PC-9 (cell line): ENCODE measurements around the gene COTL1. TPM values are rescaled to one million over a fixed set of nuclear protein-coding genes. Genes with fewer than 3 reads are reported as not detected.

Source experiments
- BruUV-seq: library from RNA; stranded (reverse); fragments of 400-500 nt; replicated peaks from 2 replicates; lab custom pipeline; 2021; lab: Mats Ljungman, UMichigan
- CTCF ChIA-PET: fragments of 300-600 bp; sonication (Branson Sonifier 250); formaldehyde crosslinking; loops from one replicate; lab custom pipeline; 2022; ENCODE audit warnings: antibody characterized with exemption; lab: Charles Lee
- POLR2A ChIA-PET: fragments of 300-600 bp; sonication (Branson Sonifier 250); formaldehyde crosslinking; loops from one replicate; lab custom pipeline; 2022; ENCODE audit warnings: antibody characterized with exemption; ENCODE audit not compliant: unreplicated experiment; lab: Charles Lee
- DNase-seq, 2 experiments: peaks; one replicate each; pipeline versions ENCODE4 v3.0.0 to v3.0.0-alpha.2; 2015 to 2022; ENCODE audit warnings: mixed read lengths in 1 of 2
- H2AFZ ChIP-seq: fragments of 200-600 bp; sonication (generic); 2 replicates; pipeline ENCODE4 v1.8.1; 2017; ENCODE audit warnings: antibody characterized with exemption
- H3F3A ChIP-seq: fragments of 200-600 bp; sonication (generic); 2 replicates; pipeline ENCODE4 v1.8.1; 2017; ENCODE audit warnings: antibody characterized with exemption, mild to moderate bottlenecking, low read depth; ENCODE audit not compliant: insufficient read depth
- H3K27ac ChIP-seq: fragments of 200-600 bp; sonication (generic); 2 replicates; pipeline ENCODE4 v1.6.1; 2016; ENCODE audit warnings: mixed run types
- H3K27me3 ChIP-seq: fragments of 200-600 bp; sonication (generic); 2 replicates; pipeline ENCODE4 v1.6.1; 2016; ENCODE audit warnings: low read depth, mixed run types; ENCODE audit not compliant: insufficient read depth
- H3K36me3 ChIP-seq: fragments of 200-600 bp; sonication (generic); 2 replicates; pipeline ENCODE4 v1.6.1; 2016; ENCODE audit warnings: low read depth, mixed run types
- H3K4me1 ChIP-seq: fragments of 200-600 bp; sonication (generic); replicated peaks from 2 replicates; pipeline ENCODE4 v1.6.1; 2016; ENCODE audit warnings: mixed run types; ENCODE audit not compliant: insufficient read depth
- H3K4me2 ChIP-seq: fragments of 200-600 bp; sonication (generic); 2 replicates; pipeline ENCODE4 v1.6.1; 2017; ENCODE audit warnings: mixed run types
- H3K4me3 ChIP-seq: fragments of 200-600 bp; sonication (generic); 2 replicates; pipeline ENCODE4 v1.6.1; 2016; ENCODE audit warnings: mixed run types
- H3K79me2 ChIP-seq: fragments of 200-600 bp; sonication (generic); 2 replicates; pipeline ENCODE4 v1.6.1; 2017; ENCODE audit warnings: low read depth, mixed run types
- H3K9me2 ChIP-seq: fragments of 200-600 bp; sonication (generic); 2 replicates; pipeline ENCODE4 v1.8.1; 2017; ENCODE audit warnings: mild to moderate bottlenecking; ENCODE audit not compliant: insufficient read depth
- H3K9me3 ChIP-seq: fragments of 200-600 bp; sonication (generic); 2 replicates; pipeline ENCODE4 v1.8.1; 2016; ENCODE audit warnings: low read depth; ENCODE audit not compliant: insufficient read depth
- H4K20me1 ChIP-seq: fragments of 200-600 bp; sonication (generic); 2 replicates; pipeline ENCODE4 v1.8.1; 2017; ENCODE audit not compliant: insufficient read depth
- CTCF ChIP-seq: fragments of 200-600 bp; sonication (generic); conservative IDR thresholded peaks from 2 replicates; pipeline ENCODE4 v1.6.1; 2017; ENCODE audit warnings: mixed run types, antibody characterized with exemption, mild to moderate bottlenecking, moderate library complexity
- EZH2 ChIP-seq: fragments of 200-600 bp; sonication (generic); IDR thresholded peaks from 2 replicates; pipeline ENCODE4 v1.8.0; 2017; ENCODE audit warnings: antibody characterized with exemption, low read depth
- intact Hi-C: fragments of 100-400 bp; cut with micrococcal nuclease; formaldehyde crosslinking; loops from one replicate; pipeline ENCODE4 v1.10.0; 2022; ENCODE audit not compliant: unreplicated experiment
- total RNA-seq: library from RNA; stranded (reverse); gene quantifications from 2 replicates; pipeline ENCODE4 v1.2.3, GENCODE V29; 2021

COTL1 gene
- total RNA-seq, 1 experiment from 2014 or later, result 512 TPM

GRCh38 chr16:84599521-84600202, 18.2 kb downstream of the COTL1 start:
- Histone ChIP-seq H3K4me1 (peaks cover 16% of the 10 kb centered on the region; the same call in 1 of the 2 replicates), H3K36me3 (peaks cover 12% of the 10 kb centered on the region; the same call in 1 of the 2 replicates), H4K20me1 (peaks cover 88% of the 10 kb centered on the region), H3K27me3 (no peaks in the 10 kb centered on the region), H3K79me2 (peaks cover 91% of the 10 kb centered on the region), H3K27ac (no peak overlapping the region; the same call in 1 of the 2 replicates), H3K9me3 (no peaks in the 10 kb centered on the region), H2AFZ (no peak overlapping the region), H3K9me2 (no peaks in the 10 kb centered on the region), H3F3A (peaks cover 20% of the 10 kb centered on the region; the same call in 1 of the 2 replicates), H3K4me3 (no peak overlapping the region), H3K4me2 (no peak overlapping the region)
- no TSS peak for BruUV-seq
- ChIA-PET CTCF (no interaction called here), POLR2A (interaction anchor here (0.5 to 0.6 kb wide), 2 partner anchors 84 to 86 kb away, joined by 3 to 9 read pairs; no protein-coding TSS in a partner anchor)
- DNase-seq, result no peak
- intact Hi-C loops, result loop anchor here (5.0 kb wide), 1 partner anchor 67 kb away; no protein-coding TSS in a partner anchor
- no peak for TF ChIP-seq CTCF
- TF ChIP-seq EZH2, result no peak

DNA sequence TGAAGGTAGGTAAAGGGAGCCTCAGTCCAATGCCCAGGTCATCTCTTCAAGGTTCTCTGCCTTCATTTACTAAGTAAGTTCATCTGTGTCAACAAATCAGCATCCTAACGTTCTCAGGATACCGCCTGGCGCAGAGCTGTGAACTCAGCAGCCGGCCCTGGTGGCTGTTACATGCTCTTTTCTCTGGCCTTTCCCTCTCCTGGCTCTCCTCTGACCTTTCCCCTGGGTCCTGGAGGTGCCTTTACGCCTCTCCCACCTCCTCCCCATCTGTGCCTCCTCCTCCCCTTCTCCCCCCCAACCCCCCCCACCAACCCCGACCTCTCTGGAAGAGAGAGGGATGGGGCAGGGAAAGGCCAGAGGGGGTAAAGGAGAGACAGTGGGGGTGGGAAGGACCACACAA, 19.5 kb downstream of the COTL1 start:
- Histone ChIP-seq H3K36me3 (peaks cover 12% of the 10 kb centered on the region; the same call in 1 of the 2 replicates), H3K4me1 (peaks cover 16% of the 10 kb centered on the region; the same call in 1 of the 2 replicates), H2AFZ (no peak overlapping the region), H3K79me2 (peaks cover 94% of the 10 kb centered on the region), H4K20me1 (peaks cover 94% of the 10 kb centered on the region), H3F3A (peaks cover 24% of the 10 kb centered on the region; the same call in 1 of the 2 replicates), H3K9me2 (no peaks in the 10 kb centered on the region), H3K27ac (no peak overlapping the region), H3K4me2 (no peak overlapping the region), H3K27me3 (no peaks in the 10 kb centered on the region), H3K9me3 (no peaks in the 10 kb centered on the region), H3K4me3 (no peak overlapping the region)
- intact Hi-C loops, result no loop called here
- ChIA-PET POLR2A (no interaction called here), CTCF (no interaction called here)
- no TSS peak for BruUV-seq
- no peak for DNase-seq
- TF ChIP-seq EZH2 (no peak), CTCF (no peak)

- CTCF ChIA-PET, result no interaction called here
- H4K20me1 ChIP-seq, result peaks cover 94% of the 10 kb centered on the region
Observed at GRCh38 chr16:84597931-84598351, 19.9 kb downstream of the COTL1 start.

More at GRCh38 chr16:84597931-84598351, 19.9 kb downstream of the COTL1 start:
- no peaks in the 10 kb centered on the region for H3K9me2 ChIP-seq
- H3K4me3 ChIP-seq, result no peak overlapping the region
- intact Hi-C loops, result no loop called here
- POLR2A ChIA-PET, result no interaction called here
- TF ChIP-seq CTCF, result no peak
- TF ChIP-seq EZH2, result no peak
- H3K9me3 ChIP-seq, result no peaks in the 10 kb centered on the region
- peaks cover 12% of the 10 kb centered on the region; the same call in 1 of the 2 replicates for H3K4me1 ChIP-seq
- DNase-seq, result no peak
- peaks cover 20% of the 10 kb centered on the region; the same call in 1 of the 2 replicates for H3F3A ChIP-seq
- H2AFZ ChIP-seq, result no peak overlapping the region
- H3K36me3 ChIP-seq, result peaks cover 12% of the 10 kb centered on the region; the same call in 1 of the 2 replicates
- H3K4me2 ChIP-seq, result no peak overlapping the region
- BruUV-seq, result no TSS peak
- H3K27me3 ChIP-seq, result no peaks in the 10 kb centered on the region
- H3K79me2 ChIP-seq, result peaks cover 93% of the 10 kb centered on the region
- no peak overlapping the region for H3K27ac ChIP-seq
